ENCODE data around the gene RASSF6.
"Not testable (repeated sequence)": the region's sequence is repeated elsewhere in the genome, so short reads cannot be mapped to it uniquely, and the experiment has no call there.

Gene RASSF6

DNA sequence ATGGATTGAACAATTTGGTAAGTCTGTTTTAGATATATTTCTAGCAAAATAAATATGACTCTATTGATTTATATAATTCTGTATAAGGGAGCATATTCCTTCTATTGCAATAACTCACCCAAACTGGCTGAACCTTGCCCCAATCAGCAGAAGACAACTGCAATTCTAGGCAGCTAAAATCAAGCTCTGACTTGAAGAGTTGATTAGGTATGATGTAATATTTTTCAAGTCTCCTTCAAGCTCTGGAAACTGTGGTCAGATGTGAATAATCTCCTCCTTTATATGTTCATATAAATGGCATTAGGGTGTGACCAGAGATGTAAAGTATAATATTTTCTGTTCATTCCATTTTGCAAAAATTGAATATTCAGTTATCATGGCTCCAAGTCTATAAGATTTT is 8.2 kb downstream of the RASSF6 start:
- DNase-seq (ENCODE audit: low read depth), result no peak

- no peak for DNase-seq (ENCODE audit: low read depth)
Measured at GRCh38 chr4:73609706-73610105, 10.5 kb downstream of the RASSF6 start.

GRCh38 chr4:73608689-73609594 is 11.3 kb downstream of the RASSF6 start:
- DNase-seq (ENCODE audit: low read depth), result no peak

DNA sequence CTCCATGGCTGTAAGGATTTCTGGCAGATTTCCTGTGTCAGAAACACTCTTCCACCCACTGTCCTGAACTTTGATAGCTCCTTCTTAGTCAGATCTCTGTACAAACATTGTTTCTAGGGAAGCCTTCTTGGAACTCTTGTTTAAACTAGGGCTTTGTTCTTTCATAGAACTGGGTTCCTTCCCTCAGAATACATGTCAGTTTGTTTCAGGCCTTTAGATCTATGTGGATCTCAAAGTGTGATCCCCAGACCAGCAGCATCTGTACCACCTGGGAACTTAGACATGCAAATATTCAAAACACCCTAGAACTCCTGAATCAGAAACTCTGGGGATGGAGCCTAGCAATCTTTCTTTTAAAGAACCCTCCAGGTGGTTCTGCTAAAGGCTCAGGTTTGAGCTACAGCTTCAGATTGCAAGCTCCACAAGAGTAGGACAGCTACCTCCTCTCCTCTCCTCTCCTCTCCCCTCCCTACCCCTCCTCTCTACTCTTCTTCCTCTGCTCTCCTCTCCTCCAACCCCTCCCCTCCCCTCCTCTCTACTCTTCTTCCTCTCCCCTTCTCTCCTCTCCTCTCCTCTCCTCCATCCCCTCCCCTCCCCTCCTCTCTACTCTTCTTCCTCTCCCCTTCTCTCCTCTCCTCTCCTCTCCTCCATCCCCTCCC is 12.7 kb downstream of the RASSF6 start:
- DNase-seq (ENCODE audit: low read depth), result no peak

DNA sequence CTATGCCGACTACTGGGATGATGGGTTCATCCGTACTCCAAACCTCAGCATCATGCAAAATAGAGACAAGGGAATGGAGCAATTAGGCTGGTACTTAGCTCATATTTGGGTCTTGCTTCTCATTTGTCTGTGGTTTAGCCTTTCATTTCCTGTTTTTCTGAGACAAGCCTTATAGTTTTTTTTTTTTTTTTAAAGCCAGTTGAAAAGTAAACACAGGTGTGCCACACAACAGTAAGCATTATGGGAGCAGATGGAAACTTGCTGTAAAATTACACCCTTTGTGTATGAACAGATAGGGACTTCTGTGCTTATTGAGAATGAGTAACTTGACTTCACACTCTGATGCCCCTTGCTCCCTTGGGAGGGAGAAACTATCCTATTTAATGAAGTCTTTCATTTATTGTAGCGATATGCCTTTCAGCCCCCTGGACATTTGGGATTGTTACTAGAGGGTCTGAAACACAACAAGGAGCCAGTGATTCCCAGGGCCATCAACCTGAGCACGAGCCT is 13.7 kb downstream of the RASSF6 start:
- no peak for DNase-seq (ENCODE audit: low read depth)

GRCh38 chr4:73603854-73604584 is 16.2 kb downstream of the RASSF6 start:
- DNase-seq (ENCODE audit: low read depth), result no peak

DNA sequence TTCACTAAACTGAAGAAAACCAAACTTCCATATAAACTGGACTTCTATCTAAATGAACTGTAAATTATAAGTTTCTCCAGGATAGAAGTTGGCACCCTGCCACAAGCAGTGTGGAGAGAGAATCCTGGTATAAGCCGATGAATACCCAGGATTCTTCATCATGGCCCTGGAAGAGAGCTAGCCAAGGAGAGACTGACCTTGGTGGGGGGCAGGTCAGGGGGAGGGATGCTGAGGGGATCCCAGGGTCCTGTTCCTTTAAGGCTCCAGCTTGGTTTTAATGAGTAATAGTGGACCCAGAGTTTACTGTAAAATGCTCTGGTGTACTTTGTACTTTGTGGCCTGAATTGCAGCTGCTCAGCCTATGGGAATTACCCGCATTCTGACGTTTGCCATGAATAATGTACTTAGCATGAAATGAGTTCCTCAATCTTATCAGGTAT is 16.9 kb downstream of the RASSF6 start:
- DNase-seq (ENCODE audit: low read depth), result no peak

- no peak for DNase-seq (ENCODE audit: low read depth)
Measured at GRCh38 chr4:73600954-73601353, 19.3 kb downstream of the RASSF6 start.

GRCh38 chr4:73599182-73599581 is 21.1 kb downstream of the RASSF6 start:
- DNase-seq (ENCODE audit: low read depth), result no peak

- DNase-seq (ENCODE audit: low read depth), result no peak
Measured at GRCh38 chr4:73597594-73597993, 22.6 kb downstream of the RASSF6 start.

GRCh38 chr4:73597183-73597582 is 23.1 kb downstream of the RASSF6 start:
- DNase-seq (ENCODE audit: low read depth), result not testable (repeated sequence)

GRCh38 chr4:73596001-73596400 is 24.2 kb downstream of the RASSF6 start:
- DNase-seq (ENCODE audit: low read depth), result no peak

GRCh38 chr4:73593631-73594241 is 26.5 kb downstream of the RASSF6 start:
- no peak for DNase-seq (ENCODE audit: low read depth)

GRCh38 chr4:73589887-73590801 is 30.1 kb downstream of the RASSF6 start:
- no peak for DNase-seq (ENCODE audit: low read depth)

- DNase-seq (ENCODE audit: low read depth), result peak; percentile 49
Measured at GRCh38 chr4:73589261-73589847, 30.9 kb downstream of the RASSF6 start.

GRCh38 chr4:73588613-73589012 is 31.6 kb downstream of the RASSF6 start:
- DNase-seq (ENCODE audit: low read depth), result no peak

DNA sequence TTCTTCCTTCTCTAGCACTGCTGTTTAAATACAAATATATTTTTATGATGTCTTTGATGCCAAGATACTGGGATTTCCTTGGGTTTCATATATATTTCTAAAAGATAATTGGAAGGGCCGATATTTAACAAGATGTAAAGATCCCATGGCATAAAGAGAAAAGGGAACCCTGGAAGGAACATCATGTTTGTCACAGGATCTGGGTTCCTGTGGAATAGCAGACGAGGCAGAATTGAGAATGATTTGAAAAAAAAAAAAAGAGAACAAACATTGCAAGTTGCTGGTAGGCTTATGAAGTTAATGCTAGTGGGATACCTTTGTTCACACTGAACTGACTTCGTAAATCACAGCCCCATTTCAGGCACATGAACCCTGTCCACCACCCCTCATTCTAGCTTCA is 33.6 kb downstream of the RASSF6 start:
- no peak for DNase-seq (ENCODE audit: low read depth)

DNA sequence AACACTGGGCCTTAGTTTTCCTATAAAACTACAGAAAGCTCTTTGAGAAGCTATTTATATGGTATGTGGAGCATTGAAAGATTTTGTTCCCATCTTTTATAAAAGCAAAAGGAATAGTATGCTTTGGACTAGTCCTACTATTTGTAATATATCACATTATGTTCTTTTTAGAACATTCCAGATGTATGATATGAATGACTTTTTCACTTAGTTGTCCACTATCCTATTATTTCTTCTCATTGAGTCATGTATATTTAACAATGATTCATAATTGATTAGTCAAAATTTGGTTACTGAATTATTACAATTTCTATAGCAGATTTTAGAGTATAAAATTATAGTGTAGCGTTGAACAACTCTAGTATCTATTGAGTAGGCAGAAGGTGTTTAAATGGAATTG is 34.2 kb downstream of the RASSF6 start:
- no peak for DNase-seq (ENCODE audit: low read depth)

GRCh38 chr4:73585345-73585744 is 34.9 kb downstream of the RASSF6 start:
- DNase-seq (ENCODE audit: low read depth), result no peak

- no peak for DNase-seq (ENCODE audit: low read depth)
Measured at GRCh38 chr4:73583666-73584065, 36.6 kb downstream of the RASSF6 start.

- DNase-seq (ENCODE audit: low read depth), result no peak
Measured at GRCh38 chr4:73577371-73577770, 42.9 kb downstream of the RASSF6 start.
